ENCODE results near the gene TPRX1.

DNA sequence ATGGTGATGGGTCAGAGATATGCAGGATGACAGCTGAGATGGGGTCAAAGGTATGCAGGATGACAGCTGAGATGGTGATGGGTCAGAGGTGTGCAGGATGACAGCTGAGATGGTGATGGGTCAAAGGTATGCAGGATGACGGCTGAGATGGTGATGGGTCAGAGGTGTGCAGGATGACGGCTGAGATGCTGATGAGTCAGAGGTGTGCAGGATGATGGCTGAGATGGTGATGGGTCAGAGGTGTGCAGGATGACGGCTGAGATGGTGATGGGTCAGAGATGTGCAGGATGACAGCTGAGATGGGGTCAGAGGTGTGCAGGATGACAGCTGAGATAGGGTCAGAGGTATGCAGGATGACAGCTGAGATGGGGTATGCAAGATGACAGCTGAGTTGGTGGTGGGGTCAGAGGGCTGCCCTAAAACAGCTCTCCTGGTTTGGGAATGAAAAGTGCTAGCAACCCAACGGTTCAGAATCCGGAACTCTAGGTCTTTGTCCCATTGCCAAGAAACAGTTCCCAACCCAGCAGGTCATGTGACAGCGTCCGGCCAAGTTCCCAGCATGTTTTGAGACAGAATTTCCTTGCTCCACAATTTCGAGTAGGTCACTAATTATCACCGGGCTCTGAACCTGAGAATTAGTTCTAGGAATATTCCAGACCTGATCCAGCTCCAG, 22.6 kb downstream of the TPRX1 start:
- TF ChIP-seq EZH2 (IDR thresholded peaks at IDR 0.05) (no peak), POLR2AphosphoS5 (IDR thresholded peaks at IDR 0.05; ENCODE audit: borderline replicate concordance, low read depth, low read length) (no peak), FOXP2 (optimal IDR thresholded peaks at IDR 0.05; ENCODE audit: control extremely low read depth, extremely low read length, insufficient read depth) (no peak)

All from SK-N-MC (cell line).